22Rv1 (cell line): ENCODE measurements around the gene LRRN2.

ENCODE experiments used
- H3K27ac ChIP-seq: fragments of 450-650 bp; 2 replicates; pipeline ENCODE4 v1.5.1; 2017
- CTCF ChIP-seq: fragments of 450-650 bp; IDR thresholded peaks from 2 replicates; pipeline ENCODE4 v1.5.1; 2017; ENCODE audit warnings: mild to moderate bottlenecking
- ZFX ChIP-seq: fragments of 450-650 bp; IDR thresholded peaks from 2 replicates; pipeline ENCODE4 v1.6.1; 2017; ENCODE audit warnings: antibody characterized with exemption, borderline replicate concordance

The LRRN2 gene

GRCh38 chr1:204599098-204599497, 86.4 kb downstream of the LRRN2 start:
- no peak overlapping the region for H3K27ac ChIP-seq
- TF ChIP-seq ZFX, result no peak

GRCh38 chr1:204598319-204598969, 87.1 kb downstream of the LRRN2 start:
- TF ChIP-seq ZFX (no peak), CTCF (no peak)
- H3K27ac ChIP-seq, result no peak overlapping the region

- TF ChIP-seq CTCF (no peak), ZFX (no peak)
- H3K27ac ChIP-seq, result no peak overlapping the region
Observed at GRCh38 chr1:204592246-204592948, 93.1 kb downstream of the LRRN2 start.

GRCh38 chr1:204591473-204592090, 94.0 kb downstream of the LRRN2 start:
- no peak for TF ChIP-seq CTCF
- TF ChIP-seq ZFX, result no peak

GRCh38 chr1:204589409-204590038, 96.0 kb downstream of the LRRN2 start:
- no peak overlapping the region for H3K27ac ChIP-seq
- TF ChIP-seq ZFX, result no peak
- TF ChIP-seq CTCF, result no peak

More at GRCh38 chr1:204591473-204592090, 94.0 kb downstream of the LRRN2 start:
- no peak overlapping the region for H3K27ac ChIP-seq

- no peak for TF ChIP-seq CTCF
- H3K27ac ChIP-seq, result no peak overlapping the region
Observed at GRCh38 chr1:204588826-204589225, 96.7 kb downstream of the LRRN2 start.

- TF ChIP-seq CTCF, result no peak
- no peak overlapping the region for H3K27ac ChIP-seq
Observed at GRCh38 chr1:204587621-204588020, 97.9 kb downstream of the LRRN2 start.
